ENCODE measurements around the gene CD99.
"Not testable (repeated sequence)": the region's sequence is repeated elsewhere in the genome, so short reads cannot be mapped to it uniquely, and the experiment has no call there.

CD99 gene, protein sequence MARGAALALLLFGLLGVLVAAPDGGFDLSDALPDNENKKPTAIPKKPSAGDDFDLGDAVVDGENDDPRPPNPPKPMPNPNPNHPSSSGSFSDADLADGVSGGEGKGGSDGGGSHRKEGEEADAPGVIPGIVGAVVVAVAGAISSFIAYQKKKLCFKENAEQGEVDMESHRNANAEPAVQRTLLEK

DNA sequence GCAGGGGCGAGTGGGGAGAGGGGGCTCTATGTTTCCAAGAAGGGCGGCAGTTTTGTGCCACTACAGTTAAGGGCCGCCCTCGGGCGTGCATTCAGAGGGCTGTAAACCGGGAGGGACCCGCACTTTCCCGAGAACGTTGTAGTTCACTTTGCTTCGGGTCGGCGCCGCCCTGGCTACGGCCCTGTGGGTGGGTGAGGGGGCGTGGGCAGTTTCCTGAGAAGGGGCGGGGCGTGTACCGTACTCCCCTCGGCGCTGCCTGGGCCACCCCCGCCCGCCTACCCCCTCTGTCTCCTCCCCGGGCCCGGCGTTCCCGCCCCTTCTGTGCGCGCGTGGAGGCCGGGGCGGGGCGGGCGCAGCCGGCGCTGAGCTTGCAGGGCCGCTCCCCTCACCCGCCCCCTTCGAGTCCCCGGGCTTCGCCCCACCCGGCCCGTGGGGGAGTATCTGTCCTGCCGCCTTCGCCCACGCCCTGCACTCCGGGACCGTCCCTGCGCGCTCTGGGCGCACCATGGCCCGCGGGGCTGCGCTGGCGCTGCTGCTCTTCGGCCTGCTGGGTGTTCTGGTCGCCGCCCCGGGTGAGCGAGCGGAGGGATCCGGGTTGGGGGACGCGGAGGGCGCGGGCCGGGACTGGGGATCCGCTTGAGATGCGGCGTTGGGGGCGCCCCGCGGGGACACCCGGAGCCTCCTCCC is at the start of gene CD99:
CD99 (plus strand) TSS at position 440 of the 687 bp plus-strand sequence; CDS start at position 506, 66 bp downstream.
- no peak for DNase-seq

DNA sequence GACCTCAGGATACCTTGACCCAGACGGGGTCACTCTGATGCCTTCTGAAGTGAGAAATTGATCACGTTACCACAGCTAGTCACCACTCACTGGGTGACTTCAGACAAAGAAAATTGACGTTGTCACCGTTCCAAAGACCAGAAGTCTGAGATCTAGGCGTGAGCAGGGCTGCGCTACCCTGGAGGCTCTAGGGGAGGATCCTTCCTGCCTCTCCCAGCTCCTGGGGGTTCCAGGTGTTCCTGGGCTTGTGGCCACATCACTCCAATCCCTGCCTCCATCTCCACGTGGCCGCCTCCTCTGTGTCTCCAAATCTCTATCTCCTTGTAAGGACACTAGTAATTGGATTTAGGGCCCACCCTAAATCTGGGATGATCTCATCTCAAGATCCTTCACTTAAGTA is 48.9 kb upstream of the CD99 start:
- no peak for DNase-seq

DNA sequence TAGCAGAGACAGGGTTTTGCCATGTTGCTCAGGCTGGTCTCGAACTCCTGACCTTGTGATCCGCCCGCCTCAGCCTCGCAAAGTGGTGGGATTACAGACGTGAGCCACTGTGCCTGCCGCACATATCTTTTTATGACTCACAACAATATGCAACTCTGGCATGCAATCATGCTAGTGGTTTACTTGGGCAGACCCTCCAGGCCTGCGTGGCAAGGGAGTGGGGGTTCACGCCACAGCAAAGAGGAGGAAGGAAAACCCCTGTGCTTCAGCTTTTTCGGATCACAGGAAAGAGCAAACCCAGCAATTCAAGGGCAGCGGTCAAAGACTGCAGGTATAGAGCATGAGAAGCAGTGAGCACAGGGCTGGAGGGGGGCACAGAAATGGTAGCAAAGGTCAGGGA is 48.3 kb upstream of the CD99 start:
- no peak for DNase-seq

DNA sequence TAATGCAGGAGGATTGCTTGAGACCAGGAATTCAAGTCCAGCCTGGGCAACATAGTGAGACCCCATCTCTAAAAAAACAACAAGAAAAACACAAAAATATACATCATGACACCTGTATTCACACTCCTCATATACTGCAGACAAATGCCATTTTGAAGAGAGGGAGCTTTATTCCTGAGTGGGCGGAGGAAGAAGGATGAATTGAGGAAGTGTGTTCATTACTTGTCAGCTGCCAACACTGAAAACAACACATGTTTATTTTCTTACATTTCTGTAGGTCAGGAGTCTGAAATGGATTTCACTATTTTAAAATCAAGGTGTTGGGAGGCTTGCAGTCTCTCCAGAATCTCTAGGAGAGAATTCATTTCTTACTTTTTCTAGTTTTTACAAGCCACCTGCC is 47.2 kb upstream of the CD99 start:
- DNase-seq = no peak

DNA sequence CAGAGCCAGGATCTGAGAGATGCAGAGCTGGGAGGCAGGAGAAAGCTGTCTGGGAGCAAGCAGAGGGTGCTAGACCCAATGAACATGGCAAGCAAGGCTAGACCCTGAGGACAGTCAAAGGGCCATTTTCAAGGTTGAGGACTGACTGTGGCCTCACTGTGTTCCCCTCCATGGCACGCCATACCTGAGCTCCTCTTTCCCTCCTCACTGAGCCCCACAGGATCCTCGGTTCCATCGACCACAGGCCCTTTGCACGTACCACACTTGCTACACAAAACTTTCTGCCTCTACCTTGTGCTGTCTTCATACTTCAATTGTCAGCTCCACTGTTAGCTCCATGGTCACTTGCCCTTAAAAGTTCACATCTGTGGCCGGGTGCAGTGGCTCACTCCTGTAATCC is 45.5 kb upstream of the CD99 start:
- DNase-seq = no peak

DNA sequence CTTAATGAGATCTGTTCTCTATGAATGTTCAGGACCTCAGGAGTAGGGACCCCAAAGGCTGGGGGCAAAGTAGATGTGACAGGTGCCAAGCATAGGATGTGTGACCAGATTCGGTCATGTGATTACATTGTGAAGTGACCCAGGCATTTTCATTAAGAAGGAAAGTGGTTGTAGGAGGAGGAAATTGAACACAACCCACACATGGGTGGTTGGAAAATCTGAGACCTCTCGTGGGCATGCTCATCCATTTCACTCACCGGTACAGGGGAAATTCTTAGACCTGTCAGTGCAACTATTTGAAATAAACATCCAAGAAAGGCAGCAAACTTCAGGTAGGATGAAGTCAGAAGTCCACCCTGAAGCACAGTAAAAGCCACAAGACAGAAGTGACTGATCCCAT is 43.5 kb upstream of the CD99 start:
- no peak for DNase-seq

DNA sequence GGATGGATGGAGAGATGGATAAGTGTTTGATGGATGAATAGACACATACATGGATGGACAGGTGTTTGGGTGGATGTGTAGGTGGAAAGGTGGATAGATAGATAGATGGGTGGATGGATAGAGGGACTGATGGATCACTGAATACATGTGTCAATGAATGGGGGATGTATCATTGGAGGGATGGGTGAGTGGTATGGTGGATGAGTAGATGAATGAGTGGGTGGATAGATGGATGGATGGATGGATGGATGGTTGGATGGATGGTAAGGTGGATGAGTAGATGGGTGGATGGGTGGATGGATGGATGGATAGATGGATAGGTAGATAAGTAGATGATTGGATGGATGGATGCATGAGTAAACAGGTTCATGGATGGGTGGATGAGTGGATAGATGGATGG is 41.1 kb upstream of the CD99 start:
- DNase-seq = no peak

DNA sequence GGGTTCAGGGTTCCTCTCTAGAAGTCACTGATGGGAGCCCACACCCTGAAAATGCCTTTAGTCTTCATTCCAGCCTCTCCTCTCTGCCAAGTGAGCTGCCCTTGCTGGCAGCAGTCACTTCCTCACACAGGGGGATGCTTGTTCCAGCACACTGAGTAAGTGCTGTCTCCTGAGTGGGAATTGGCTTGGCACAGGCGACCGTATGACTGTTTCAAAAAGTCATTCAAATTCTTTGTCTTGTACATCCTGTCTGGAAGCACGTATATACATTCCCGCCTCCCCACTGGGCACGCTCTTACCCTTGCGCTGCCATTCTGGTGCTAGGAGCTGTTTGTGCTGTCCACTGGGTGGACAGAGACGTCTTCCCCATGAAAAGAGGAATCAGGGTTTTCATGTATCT is 40.2 kb upstream of the CD99 start:
- DNase-seq = no peak

DNA sequence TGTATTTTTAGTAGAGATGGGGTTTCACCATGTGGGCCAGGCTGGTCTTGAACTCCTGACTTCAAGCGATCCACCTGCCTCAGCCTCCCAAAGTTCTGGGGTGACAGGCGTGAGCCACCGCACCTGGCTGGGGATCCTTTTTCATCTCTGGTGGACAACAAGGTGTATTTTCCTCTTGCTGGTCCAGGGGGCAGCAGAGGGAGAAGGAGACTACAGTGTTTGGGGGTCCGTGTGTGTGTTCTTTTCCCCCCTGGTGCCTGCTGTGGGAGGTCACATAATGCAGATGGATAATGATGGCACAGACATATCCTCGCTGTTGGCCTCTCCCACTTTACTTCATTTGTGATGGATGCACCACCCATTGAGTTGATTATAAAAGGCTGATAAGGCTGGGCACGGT is 39.0 kb upstream of the CD99 start:
- DNase-seq = no peak

DNA sequence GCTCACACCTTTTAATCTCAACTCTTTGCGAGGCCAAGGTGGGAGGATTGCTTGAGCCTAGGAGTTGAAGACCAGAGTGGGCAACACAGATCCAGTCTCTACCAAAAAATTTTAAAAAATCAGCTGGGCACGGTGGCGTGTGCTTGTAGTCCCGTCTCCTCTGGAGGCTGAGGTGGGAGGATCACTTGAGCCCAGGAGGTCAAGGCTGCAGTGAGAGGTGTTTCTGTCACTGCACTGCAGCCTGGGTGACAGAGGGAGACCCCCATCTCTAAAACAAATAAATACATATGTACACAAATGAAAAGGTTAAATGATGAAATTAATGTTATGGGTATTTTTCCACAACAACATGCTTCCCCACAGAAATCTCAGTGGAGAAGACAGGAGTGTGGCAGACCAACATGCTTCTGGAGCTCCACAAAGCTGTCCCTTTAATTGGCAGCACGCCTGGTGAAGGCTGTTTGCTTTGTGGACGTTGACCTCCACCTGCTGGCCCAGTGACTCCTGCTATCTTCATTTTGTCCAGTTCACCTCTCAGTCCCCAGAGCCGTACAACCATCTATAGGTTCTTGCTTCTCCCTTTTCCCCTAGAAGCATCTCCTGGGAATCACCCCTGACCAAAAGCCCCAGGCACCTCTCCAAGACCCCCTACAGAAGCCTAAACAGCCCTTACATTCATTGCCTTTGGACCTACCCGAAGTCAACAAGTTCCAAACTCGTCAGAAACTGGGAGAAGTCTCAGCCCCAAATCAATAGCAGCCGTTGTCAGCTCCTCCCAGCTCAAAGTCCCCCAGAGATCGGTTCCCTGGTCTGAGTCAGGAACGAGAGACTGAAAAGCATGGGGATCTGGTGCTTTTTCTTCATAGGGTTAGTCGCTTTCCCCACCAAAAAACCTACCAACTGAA is 36.4 kb upstream of the CD99 start:
- no peak for DNase-seq

DNA sequence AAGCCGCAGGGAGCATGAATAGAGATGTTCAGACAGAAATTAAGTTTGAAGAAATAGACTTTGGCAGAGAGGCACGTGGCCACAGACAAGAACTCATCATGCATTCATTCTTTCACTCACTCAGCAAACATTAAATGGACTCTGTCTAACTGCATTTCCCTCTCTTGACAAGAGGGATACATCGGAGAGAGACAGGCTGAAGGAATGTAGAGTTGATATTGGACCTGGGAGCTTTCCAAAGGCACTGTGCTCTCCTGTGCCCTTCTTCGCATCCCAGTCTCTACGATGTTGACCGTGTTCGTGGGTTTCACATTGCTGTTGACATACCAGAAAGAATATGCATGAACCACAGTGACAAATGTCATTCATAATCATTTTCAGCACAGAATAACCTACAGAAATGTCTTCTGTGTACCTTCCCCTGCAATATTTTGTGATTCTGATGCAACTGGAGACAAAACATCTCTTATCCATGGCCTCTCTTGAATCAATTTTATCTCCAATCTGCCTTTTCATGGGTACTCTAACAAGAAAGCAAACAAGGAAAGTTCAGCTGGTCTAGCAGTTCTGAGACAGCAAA is 34.7 kb upstream of the CD99 start:
- no peak for DNase-seq

DNA sequence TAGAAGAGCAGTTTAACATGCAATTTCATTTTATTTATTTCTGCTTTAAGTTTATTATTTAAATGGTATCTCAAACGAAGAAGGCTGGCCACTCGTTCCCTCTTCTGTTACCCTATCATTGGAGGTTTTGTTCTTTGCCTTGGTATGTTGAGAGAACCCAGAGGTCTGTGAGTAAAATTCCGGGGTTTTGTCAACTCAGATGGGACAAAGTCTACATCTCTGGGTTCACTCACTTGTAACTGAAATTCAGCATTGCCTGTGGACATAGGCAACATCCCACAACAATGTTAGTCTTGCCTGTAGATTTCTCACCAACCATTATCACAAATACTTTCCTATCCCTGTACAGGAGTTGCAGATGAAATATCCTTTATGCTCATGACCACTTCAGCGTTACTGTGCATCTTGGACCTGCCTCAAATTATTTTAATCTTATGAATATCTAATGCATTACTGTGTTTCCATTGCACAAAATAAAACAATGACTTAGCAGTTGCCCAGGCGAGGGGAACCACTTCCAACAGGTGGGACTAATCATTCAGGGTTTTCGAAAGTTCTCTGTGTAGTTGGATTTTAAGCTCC is 33.5 kb upstream of the CD99 start:
- DNase-seq = no peak

DNA sequence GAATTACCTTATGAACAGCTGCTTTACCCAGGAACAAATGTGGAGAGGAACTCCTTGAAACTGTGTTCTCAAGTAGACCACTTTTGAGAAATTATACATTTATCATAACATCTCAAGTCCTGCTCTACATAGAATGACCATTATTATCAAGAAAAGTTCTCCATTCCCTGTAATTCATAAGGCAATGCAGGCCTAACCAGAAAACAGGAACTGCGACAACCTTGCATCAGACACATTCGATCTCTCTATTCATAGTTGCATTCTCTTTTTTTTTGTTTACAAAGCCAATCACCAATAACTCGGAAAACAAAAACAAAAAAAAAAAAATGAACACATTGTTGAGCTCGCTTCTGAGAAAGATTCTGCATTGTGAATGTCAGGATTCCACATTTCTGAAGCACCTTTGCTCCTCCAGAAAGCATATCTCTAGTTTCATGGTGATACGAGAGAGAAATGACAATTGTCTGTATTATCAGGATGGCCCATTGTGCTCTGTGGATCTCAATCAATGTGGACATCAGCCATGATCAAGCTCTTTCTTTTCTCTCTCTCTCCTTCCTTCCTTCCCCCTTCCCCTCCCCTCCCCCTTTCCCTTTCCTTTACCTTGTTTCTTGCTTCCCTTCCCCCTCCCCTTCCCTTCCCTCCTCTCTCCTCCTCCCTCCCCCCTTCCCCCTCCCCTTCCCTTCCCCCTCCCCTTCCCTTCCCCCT is 32.4 kb upstream of the CD99 start:
- no peak for DNase-seq

DNA sequence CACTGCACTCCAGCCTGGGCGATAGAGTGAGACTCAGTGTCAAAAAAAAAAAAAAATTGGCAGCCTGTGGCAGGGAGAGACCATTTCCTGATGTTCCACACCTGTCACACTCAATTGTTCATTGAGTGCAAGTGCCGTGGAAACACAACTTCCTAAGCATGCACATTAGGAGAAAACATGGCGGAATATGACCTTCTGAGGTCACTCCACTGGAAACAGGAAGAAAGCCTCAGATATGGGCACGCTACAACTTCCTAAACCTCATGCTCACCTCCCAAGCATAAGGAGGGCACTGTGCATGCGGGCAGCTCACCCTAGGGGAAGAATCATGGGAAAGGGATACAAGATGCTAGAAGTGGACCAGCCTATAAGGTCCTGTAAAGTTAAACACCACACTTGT is 28.5 kb upstream of the CD99 start:
- no peak for DNase-seq

DNA sequence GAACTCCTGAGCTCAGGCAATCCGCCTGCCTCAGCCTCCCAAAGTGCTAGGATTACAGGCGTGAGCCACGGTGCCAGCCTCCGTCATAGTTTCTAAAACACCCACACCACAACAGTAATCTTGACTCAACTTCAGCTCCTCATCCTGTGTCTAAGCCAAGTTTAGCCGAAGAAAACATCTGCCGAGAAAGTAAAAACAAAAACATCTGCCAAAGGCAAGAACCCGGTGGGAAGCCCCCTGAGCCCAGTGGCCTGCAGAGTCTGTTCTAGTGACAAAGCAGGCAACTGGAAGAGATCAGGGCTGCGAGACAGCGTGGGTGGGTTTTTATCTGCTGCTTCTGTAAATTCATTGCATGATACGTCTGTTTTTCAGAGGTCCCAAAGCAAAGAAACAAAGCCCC is 26.6 kb upstream of the CD99 start:
- DNase-seq = no peak

DNA sequence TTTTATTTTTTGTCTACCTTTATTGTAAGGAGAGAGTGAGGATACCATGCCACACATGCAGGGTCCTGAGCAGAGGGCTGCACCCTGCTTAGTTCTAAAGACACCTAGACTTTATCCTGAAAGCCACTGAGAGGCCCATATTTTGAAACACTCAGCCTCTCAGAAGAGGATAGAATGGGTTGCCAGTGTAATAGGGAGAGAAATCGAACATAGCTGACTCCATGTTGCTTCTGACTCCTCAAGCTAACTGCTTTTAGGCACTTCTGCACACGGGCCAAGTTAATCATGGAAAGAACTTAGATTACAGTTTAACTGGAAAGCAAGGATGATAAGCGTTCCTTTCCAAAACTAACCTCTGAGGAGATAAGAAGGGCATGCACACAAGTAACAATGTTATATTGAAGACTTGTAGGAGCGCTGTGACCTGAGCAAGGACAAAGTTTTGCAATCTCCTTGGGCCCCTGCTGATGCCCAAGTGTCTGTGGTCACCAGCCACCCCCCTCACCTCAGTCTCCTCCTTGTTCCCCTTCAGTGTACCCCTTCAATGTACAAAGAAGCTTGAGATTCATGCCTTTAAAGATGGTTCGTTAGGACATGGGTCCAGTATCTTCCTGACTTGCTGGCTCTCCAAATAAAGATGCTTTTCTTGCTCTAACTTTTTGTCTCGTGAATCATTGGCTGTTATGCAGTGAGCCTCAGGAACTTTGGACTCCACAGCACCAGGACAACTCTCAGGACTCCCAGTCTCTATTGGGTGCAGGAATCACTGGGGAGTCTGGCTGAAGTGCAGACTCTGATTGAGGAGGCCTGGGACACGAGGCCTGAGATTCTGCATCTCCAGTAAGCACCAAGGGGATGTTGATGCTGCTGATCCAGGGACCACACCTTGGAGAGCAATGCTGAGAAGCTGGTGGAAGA is 25.4 kb upstream of the CD99 start:
- no peak for DNase-seq

DNA sequence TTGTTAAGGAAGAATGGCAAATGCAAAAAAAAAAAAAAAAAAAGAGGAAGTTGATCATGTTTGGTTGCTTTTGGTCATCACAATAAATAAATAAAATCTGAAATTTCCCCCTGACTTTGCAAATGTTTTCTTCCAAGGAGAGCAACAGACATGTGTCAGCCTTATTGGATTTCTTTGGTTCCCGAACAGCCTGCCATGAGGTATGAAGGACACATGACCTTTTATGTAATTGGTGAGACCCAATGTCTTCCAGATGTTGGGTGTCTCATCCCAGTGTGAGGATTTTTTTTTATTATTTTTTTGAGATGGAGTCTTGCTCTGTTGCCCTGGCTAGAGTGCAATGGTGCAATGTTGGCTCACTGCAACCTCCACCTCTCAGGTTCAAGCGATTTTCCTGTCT is 24.6 kb upstream of the CD99 start:
- DNase-seq = no peak

DNA sequence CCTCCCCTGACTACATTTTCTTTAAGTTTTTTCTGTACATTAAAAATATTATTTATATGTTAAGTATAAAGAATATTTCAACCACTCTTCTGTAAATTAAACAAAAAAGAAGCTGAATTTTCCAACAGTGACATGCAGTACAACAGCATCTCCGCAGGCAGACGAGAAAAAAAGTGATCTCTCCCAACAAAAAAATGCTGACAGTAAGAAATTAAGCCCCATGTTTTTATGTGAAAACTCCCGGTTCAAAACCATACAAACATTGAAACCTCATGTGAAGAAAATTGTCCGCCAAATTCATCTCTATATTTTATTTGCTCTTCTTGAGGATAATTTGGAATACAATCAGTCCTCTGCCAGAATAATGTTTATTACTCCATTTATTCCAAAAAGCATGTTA is 20.1 kb upstream of the CD99 start:
- DNase-seq = no peak

DNA sequence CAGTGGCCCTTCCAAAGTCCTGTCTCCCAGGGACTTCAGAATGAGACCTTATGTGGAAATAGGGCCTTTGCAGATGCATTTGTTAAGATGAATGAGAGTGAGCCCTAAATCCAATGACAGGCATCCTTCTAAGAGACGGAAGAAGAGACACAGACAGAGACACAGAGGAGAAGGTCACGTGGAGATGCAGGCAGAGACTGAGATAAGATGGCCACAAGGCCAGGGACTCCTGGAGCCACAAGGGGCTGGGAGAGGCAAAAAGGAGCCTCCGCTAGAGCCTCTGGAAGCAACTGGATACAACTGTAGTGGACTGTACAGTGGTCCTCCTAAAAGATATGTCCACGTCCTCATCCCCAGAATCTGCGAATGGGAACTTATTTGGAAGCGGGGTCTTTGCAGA is 19.0 kb upstream of the CD99 start:
- no peak for DNase-seq

DNA sequence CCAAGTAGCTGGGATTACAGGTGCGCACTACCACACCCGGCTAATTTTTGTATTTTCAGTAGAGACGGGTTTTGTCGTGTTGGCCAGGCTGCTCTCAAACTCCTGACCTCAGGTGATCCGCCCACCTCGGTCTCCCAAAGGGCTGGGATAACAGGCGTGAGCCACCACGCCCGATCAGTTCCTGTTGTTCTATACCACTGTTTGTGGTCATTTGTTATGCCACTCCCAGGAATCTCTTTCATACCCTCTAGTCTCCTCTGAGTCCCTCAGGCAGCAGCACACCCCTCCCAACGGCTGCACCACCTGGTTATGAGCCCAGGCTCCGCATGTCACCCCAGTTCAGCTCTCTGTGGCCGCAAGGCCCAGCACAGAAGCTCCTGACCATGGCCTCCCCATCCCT is 17.5 kb upstream of the CD99 start:
- no peak for DNase-seq

DNA sequence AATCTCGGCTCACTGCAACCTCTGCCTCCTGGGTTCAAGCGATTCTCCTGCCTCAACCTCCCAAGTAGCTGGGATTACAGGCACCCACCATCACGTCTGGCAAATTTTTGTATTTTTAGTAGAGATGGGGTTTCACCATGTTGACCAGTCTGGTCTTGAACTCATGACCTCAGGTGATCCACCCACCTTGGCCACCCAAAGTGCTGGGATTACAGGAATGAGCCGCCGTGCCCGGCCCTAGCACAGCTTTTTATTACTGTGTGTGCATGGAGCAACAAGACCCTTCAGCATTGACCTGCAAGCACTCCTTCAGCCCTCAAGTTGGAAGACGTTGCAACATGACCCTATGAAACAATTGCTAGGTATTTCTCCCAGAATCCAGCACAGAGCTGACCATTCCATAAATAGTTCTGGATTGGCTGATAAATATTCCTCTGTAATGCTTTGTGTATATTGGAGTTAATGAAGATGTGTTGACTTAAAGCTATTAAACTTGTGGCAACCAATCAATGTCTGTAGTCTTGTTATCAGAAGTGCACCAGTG is 15.4 kb upstream of the CD99 start:
- DNase-seq = not testable (repeated sequence)
